Measurements from ENCODE around the gene IFI6. TPM values are rescaled to one million over a fixed set of nuclear protein-coding genes. Genes with fewer than 3 reads are reported as not detected.
"Not testable (repeated sequence)": the region's sequence is repeated elsewhere in the genome, so short reads cannot be mapped to it uniquely, and the experiment has no call there.

IFI6 gene
- total RNA-seq, 2 donors from 2014 or later = 18.0 to 25.1 TPM

GRCh38 chr1:27689423-27690173 lies 17.6 kb upstream of the IFI6 start:
- DNase-seq = no peak
- no peak for TF ChIP-seq CTCF (IDR thresholded peaks at IDR 0.05)
- intact Hi-C loops (cut with DNase I) = no loop called here
- H3K27ac ChIP-seq = no peak overlapping the region
- H3K9me3 ChIP-seq = no peaks in the 10 kb centered on the region
- no peak overlapping the region for H3K4me3 ChIP-seq
- no peaks in the 10 kb centered on the region for H3K36me3 ChIP-seq
- no peak overlapping the region for H3K9ac ChIP-seq (ENCODE audit: low read depth in 2 of 2, low read length in 2 of 2)
- no peaks in the 10 kb centered on the region for H3K27me3 ChIP-seq
- H3K4me1 ChIP-seq = no peaks in the 10 kb centered on the region

- no peaks in the 10 kb centered on the region for H3K4me1 ChIP-seq
- intact Hi-C loops (cut with DNase I) = no loop called here
- no peaks in the 10 kb centered on the region for H3K36me3 ChIP-seq
- no peak overlapping the region for H3K27ac ChIP-seq
- TF ChIP-seq CTCF (IDR thresholded peaks at IDR 0.05) = no peak
- H3K9me3 ChIP-seq = no peaks in the 10 kb centered on the region
- no peak overlapping the region for H3K4me3 ChIP-seq
- H3K9ac ChIP-seq (ENCODE audit: low read depth in 2 of 2, low read length in 2 of 2) = no peak overlapping the region
- no peak for DNase-seq
- no peaks in the 10 kb centered on the region for H3K27me3 ChIP-seq
Measured at GRCh38 chr1:27687906-27688305, 15.9 kb upstream of the IFI6 start.

GRCh38 chr1:27686223-27686990 lies 14.4 kb upstream of the IFI6 start:
- peak; percentile 90 for DNase-seq
- Histone ChIP-seq H3K36me3 (no peaks in the 10 kb centered on the region), H3K9me3 (no peaks in the 10 kb centered on the region), H3K27ac (peak overlapping the region; percentile 34), H3K4me3 (no peak overlapping the region), H3K4me1 (no peaks in the 10 kb centered on the region), H3K9ac (ENCODE audit: low read depth in 2 of 2, low read length in 2 of 2) (peak overlapping the region in 1 of 2 donors; percentile 40), H3K27me3 (no peaks in the 10 kb centered on the region)
- intact Hi-C loops (cut with DNase I) = no loop called here
- no peak for TF ChIP-seq CTCF (IDR thresholded peaks at IDR 0.05)

GRCh38 chr1:27684176-27684575 lies 12.2 kb upstream of the IFI6 start:
- intact Hi-C loops (cut with DNase I) = no loop called here
- no peak for TF ChIP-seq CTCF (IDR thresholded peaks at IDR 0.05)

GRCh38 chr1:27682351-27682944 lies 10.5 kb upstream of the IFI6 start:
- H3K9ac ChIP-seq (ENCODE audit: low read depth in 2 of 2, low read length in 2 of 2) = no peak overlapping the region
- peaks cover 6% of the 10 kb centered on the region for H3K9me3 ChIP-seq
- DNase-seq = no peak
- intact Hi-C loops (cut with DNase I) = no loop called here
- no peak overlapping the region for H3K4me3 ChIP-seq
- no peak for TF ChIP-seq CTCF (IDR thresholded peaks at IDR 0.05)
- H3K27me3 ChIP-seq = no peaks in the 10 kb centered on the region
- no peaks in the 10 kb centered on the region for H3K36me3 ChIP-seq
- H3K4me1 ChIP-seq = no peaks in the 10 kb centered on the region
- no peak overlapping the region for H3K27ac ChIP-seq

More at GRCh38 chr1:27684176-27684575, 12.2 kb upstream of the IFI6 start:
- peaks cover 6% of the 10 kb centered on the region for H3K9me3 ChIP-seq
- H3K27ac ChIP-seq = no peak overlapping the region
- H3K36me3 ChIP-seq = no peaks in the 10 kb centered on the region
- H3K9ac ChIP-seq (ENCODE audit: low read depth in 2 of 2, low read length in 2 of 2) = no peak overlapping the region
- no peaks in the 10 kb centered on the region for H3K27me3 ChIP-seq
- DNase-seq = no peak
- no peaks in the 10 kb centered on the region for H3K4me1 ChIP-seq
- H3K4me3 ChIP-seq = no peak overlapping the region

GRCh38 chr1:27681580-27681979 lies 9.6 kb upstream of the IFI6 start:
- DNase-seq; H3K27ac ChIP-seq; H3K9me3 ChIP-seq; H3K4me1 ChIP-seq; intact Hi-C loops (cut with DNase I); H3K9ac ChIP-seq (ENCODE audit: low read depth in 2 of 2, low read length in 2 of 2); H3K36me3 ChIP-seq; H3K27me3 ChIP-seq; H3K4me3 ChIP-seq: not testable (repeated sequence)

- H3K27me3 ChIP-seq; H3K4me1 ChIP-seq; intact Hi-C loops (cut with DNase I); H3K27ac ChIP-seq; H3K9me3 ChIP-seq; DNase-seq; H3K4me3 ChIP-seq; H3K9ac ChIP-seq (ENCODE audit: low read depth in 2 of 2, low read length in 2 of 2); H3K36me3 ChIP-seq: not testable (repeated sequence)
Measured at GRCh38 chr1:27680225-27680791, 8.3 kb upstream of the IFI6 start.

Data from colonic mucosa (tissue), 4 donors.